Activated T-helper 2 cell treated with anti-CD3 and anti-CD28 coated beads, Interferon-gamma antibody, Interleukin-2, Interleukin-4, amounts not matched to agents 10 μg/mL and 5 μg/mL and 100 μg/mL, durations not matched to agents 14 hours and 24 hours and 36 hours (primary cell): ENCODE results near the gene PPP2R2D. TPM values are rescaled to one million over a fixed set of nuclear protein-coding genes. Genes with fewer than 3 reads are reported as not detected.

Source experiments
- DNase-seq: peaks from one replicate; pipeline ENCODE4 v3.0.0; 2021; ENCODE audit warnings: low spot score
- H3K27ac Mint-ChIP-seq: one replicate; pipeline ENCODE4 v1.8.0; 2021; ENCODE audit warnings: mixed read lengths
- H3K27me3 Mint-ChIP-seq: one replicate; pipeline ENCODE4 v1.8.0; 2021; ENCODE audit warnings: low read depth, mixed read lengths
- H3K36me3 Mint-ChIP-seq: one replicate; pipeline ENCODE4 v1.8.0; 2021; ENCODE audit warnings: low read depth, mixed read lengths
- H3K4me1 Mint-ChIP-seq: one replicate; pipeline ENCODE4 v1.8.0; 2021; ENCODE audit warnings: low read depth, mixed read lengths
- H3K4me3 Mint-ChIP-seq: one replicate; pipeline ENCODE4 v1.8.0; 2021; ENCODE audit warnings: low read depth, mild to moderate bottlenecking, moderate library complexity, mixed read lengths
- H3K9me3 Mint-ChIP-seq: one replicate; pipeline ENCODE4 v1.8.0; 2021; ENCODE audit warnings: mixed read lengths
- intact Hi-C: fragments of 100-400 bp; cut with micrococcal nuclease; formaldehyde crosslinking; loops from one replicate; pipeline ENCODE4 v1.15.1; 2023
- total RNA-seq: library from RNA; stranded (reverse); gene quantifications from 2 replicates; pipeline ENCODE4 v1.2.3, GENCODE V29; 2022

Gene PPP2R2D
- total RNA-seq, 1 donor from 2014 or later = 32.0 TPM

GRCh38 chr10:131885391-131886165 is 15.2 kb upstream of the PPP2R2D start:
- DNase-seq = peak; percentile 73
- Mint-ChIP-seq H3K27me3 (peaks cover 10% of the 10 kb centered on the region), H3K4me3 (no peak overlapping the region), H3K27ac (no peak overlapping the region), H3K4me1 (peaks cover 2% of the 10 kb centered on the region), H3K36me3 (no peaks in the 10 kb centered on the region), H3K9me3 (no peaks in the 10 kb centered on the region)
- intact Hi-C loops = loop anchor here (1.0 to 2.0 kb wide), 2 partner anchors 57 to 138 kb away; no protein-coding TSS in a partner anchor

DNA sequence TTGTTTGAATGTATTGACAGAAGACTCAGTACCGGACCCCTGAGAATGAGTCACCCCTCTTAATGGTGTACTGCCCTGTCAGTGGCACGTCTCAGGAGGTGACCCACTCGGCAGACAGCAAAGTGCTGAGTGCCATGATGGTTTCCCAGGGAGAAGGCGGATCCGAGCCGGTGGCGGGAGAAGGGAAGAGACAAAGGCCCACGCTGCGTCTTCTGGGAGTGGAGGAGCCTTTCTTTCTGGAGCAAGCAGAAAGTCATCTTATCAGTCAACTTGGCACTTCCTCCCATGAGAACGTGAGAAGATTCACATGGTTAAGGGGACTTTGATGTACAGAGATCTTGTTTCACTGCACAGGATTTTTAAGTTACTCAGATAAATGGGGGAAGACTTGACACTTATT is 14.6 kb upstream of the PPP2R2D start:
- H3K9me3 Mint-ChIP-seq = no peaks in the 10 kb centered on the region
- no peaks in the 10 kb centered on the region for H3K36me3 Mint-ChIP-seq
- H3K4me1 Mint-ChIP-seq = peaks cover 2% of the 10 kb centered on the region
- intact Hi-C loops = loop anchor here (2.0 kb wide), 1 partner anchor 57 kb away; no protein-coding TSS in a partner anchor
- no peak overlapping the region for H3K27ac Mint-ChIP-seq
- H3K4me3 Mint-ChIP-seq = no peak overlapping the region
- peaks cover 10% of the 10 kb centered on the region for H3K27me3 Mint-ChIP-seq
- DNase-seq = no peak

DNA sequence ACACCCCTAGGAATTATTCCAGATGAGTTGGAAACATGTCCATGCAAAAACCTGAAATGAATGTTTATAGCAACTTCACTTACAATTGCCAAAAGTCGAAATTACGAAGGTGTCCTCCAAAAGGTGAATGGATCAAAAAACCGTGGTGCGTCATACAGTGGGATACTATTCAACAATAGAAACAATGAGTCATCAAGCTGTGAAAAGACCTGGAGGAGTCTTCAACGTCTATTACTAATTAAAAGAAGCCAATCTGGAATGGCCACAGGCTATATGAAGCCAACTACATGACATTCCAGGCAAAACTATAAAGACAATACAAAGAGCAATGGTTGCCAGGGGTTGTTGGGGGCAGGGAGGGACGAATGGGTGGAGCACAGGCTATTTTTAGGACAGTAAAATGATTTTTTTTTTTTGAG is 12.6 kb upstream of the PPP2R2D start:
- intact Hi-C loops = no loop called here

GRCh38 chr10:131889755-131890154 is 11.1 kb upstream of the PPP2R2D start:
- Mint-ChIP-seq H3K4me3 (no peak overlapping the region), H3K4me1 (peaks cover 2% of the 10 kb centered on the region), H3K9me3 (no peaks in the 10 kb centered on the region), H3K27ac (no peak overlapping the region), H3K27me3 (peaks cover 10% of the 10 kb centered on the region), H3K36me3 (no peaks in the 10 kb centered on the region)
- DNase-seq = no peak
- intact Hi-C loops = no loop called here

More for the DNA sequence above, 12.6 kb upstream of the PPP2R2D start:
- Mint-ChIP-seq H3K27me3 (peaks cover 10% of the 10 kb centered on the region), H3K9me3 (no peaks in the 10 kb centered on the region), H3K4me1 (peaks cover 2% of the 10 kb centered on the region), H3K27ac (no peak overlapping the region), H3K36me3 (no peaks in the 10 kb centered on the region), H3K4me3 (no peak overlapping the region)
- DNase-seq = no peak

GRCh38 chr10:131890276-131891195 is 10.3 kb upstream of the PPP2R2D start:
- intact Hi-C loops = no loop called here
- no peak for DNase-seq

DNA sequence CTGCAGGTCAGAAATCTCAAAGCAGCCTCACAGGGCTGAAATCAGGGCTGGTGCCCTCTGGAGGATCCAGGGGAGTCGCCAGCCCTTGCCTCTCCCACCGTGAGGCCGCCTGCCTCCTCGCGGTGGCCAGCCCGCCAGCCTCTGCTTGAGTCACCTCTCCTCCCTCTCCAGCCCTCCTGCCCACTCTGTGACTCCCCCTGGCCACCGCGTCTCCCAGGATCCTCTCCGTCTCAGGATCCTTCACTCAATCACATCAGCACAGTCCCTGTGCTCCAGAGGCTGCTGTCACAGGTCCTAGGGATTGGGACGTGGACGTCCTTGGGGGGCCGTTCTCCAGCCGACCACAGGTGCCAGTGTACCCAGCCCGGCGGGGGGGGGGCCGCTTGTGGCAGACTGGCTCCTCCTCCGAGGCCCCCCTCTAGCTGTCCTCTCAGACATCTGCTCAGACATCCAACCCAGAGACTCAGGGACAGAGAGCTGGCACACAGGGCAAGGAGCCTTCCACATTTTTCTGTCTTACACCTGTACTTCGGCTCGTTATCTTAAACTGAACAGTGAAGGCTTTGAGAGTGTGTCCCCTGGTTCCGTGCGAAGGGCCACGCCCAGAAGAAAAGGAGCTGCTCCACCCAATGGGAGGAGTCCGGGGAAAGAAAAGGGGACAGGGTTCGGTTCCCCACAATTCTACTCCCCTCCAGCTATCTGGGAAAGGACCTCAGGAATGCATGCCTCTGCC is 9.4 kb upstream of the PPP2R2D start:
- Mint-ChIP-seq H3K4me1 (peaks cover 2% of the 10 kb centered on the region), H3K27me3 (peaks cover 8% of the 10 kb centered on the region), H3K27ac (no peak overlapping the region), H3K36me3 (no peaks in the 10 kb centered on the region), H3K9me3 (no peaks in the 10 kb centered on the region), H3K4me3 (no peak overlapping the region)
- intact Hi-C loops = no loop called here
- DNase-seq = no peak

More at GRCh38 chr10:131890276-131891195, 10.3 kb upstream of the PPP2R2D start:
- Mint-ChIP-seq H3K36me3 (no peaks in the 10 kb centered on the region), H3K9me3 (no peaks in the 10 kb centered on the region), H3K27me3 (peaks cover 10% of the 10 kb centered on the region), H3K27ac (no peak overlapping the region), H3K4me3 (no peak overlapping the region), H3K4me1 (peaks cover under 1% of the 10 kb centered on the region)

DNA sequence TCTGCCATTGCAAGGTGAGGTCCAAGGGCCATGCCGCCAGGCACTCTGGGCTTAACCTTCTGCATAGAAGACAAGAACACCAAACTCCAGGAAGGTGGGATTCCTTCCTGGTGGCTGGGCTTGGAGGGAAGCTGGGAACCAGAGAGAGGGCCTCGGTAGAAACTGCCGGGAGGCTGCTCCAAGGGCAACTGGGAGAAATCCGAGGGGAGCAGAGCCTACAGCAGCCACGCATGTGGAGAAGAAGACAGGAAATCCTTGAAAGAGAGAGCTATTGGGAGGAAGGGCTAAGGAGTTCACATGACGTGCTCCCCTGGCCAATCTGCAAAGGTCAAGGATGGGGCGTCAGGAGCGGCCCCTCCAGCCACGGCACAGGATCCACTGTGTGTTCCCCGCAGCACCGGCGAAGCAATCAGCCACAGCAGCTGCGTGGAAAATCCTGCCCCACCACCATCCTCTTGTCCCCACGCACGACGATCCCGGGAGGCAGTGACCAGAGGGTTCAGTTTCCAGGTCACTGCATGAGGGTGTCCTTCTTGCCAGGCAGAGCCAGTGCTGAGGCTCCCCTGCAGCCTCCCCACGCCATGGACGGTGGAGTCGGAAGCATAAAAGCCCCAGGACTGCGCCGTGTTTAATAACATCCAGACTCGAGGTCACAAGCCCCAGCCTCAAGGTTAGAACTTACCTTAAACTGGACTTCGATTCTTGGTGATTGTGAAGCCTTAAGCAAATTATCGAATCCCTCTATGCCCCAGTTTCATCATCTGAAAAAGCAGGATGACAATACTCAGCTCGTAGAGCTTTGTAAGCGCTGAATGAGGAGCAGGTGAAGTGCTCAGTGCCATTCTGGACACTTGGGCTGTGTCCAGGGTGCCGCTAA is 8.6 kb upstream of the PPP2R2D start:
- intact Hi-C loops = no loop called here
- H3K27me3 Mint-ChIP-seq = peaks cover 8% of the 10 kb centered on the region
- DNase-seq = no peak
- H3K27ac Mint-ChIP-seq = no peak overlapping the region
- H3K4me1 Mint-ChIP-seq = peaks cover 9% of the 10 kb centered on the region
- H3K9me3 Mint-ChIP-seq = no peaks in the 10 kb centered on the region
- H3K36me3 Mint-ChIP-seq = no peaks in the 10 kb centered on the region
- no peak overlapping the region for H3K4me3 Mint-ChIP-seq

DNA sequence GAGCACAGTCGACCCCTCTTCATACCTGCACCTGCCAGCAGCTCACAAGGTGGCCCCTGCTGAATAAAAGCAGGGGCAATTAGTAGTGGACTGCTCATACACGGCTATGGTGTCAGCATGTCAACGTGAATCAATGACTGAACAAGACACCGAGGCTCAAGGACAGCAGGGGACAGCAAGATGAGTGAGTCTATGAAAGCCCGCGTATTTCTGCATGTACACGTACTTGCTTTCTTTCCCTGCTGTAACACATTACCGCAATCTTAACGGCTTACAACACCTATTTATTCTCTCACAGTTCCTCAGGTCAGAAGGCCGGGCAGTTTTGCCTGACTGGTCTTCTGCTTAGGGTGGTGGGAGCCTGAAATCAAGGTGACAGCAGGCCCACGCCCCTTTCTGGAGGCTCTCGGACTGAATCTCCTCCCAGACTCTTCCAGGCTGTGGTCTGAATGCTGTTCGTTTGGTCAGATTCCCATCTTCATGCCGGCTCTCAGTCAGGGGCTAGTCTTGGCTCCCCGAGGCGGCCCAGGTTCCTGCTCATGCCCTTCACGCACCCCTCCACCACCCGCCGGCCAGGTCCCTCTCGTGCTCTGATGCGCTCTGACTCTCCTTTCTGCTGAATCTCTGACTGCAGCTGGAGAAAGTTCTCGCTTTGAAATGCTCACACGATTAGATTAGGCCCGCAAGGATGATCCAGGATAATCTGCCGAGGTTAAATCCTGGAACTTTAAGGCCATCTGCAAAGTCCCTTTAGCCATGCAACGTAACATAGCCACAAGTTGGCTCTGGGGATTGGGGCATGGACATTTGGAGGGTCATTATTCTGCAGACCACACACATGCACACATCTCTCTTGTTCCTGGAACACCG is 7.8 kb upstream of the PPP2R2D start:
- H3K36me3 Mint-ChIP-seq = no peaks in the 10 kb centered on the region
- intact Hi-C loops = no loop called here
- no peak for DNase-seq
- no peaks in the 10 kb centered on the region for H3K9me3 Mint-ChIP-seq
- H3K4me1 Mint-ChIP-seq = peaks cover 11% of the 10 kb centered on the region
- H3K4me3 Mint-ChIP-seq = no peak overlapping the region
- H3K27ac Mint-ChIP-seq = no peak overlapping the region
- peaks cover 5% of the 10 kb centered on the region for H3K27me3 Mint-ChIP-seq

DNA sequence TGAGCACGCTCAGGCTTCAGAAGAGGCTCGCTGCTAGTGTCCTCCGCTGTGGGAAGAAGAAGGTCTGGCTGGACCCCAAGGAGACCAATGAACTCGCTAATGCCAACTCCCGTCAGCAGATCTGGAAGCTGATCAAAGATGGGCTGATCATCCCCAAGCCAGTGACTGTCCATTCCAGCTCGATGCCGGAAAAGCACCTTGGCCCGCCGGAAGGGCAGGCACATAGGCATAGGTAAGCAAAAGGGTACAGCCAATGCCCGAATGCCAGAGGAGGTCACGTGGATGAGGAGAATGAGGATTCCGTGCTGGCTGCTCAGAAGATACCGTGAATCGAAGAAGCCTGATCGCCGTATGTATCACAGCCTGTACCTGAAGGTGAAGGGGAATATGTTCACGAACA is 5.7 kb upstream of the PPP2R2D start:
- Mint-ChIP-seq H3K36me3 (no peaks in the 10 kb centered on the region), H3K4me3 (no peak overlapping the region), H3K4me1 (peaks cover 17% of the 10 kb centered on the region), H3K9me3 (no peaks in the 10 kb centered on the region), H3K27ac (no peak overlapping the region), H3K27me3 (peaks cover 13% of the 10 kb centered on the region)
- intact Hi-C loops = no loop called here
- DNase-seq = no peak

- no peak for DNase-seq
- H3K27ac Mint-ChIP-seq = no peak overlapping the region
- peaks cover 18% of the 10 kb centered on the region for H3K4me1 Mint-ChIP-seq
- intact Hi-C loops = no loop called here
- no peaks in the 10 kb centered on the region for H3K9me3 Mint-ChIP-seq
- H3K4me3 Mint-ChIP-seq = no peak overlapping the region
- peaks cover 13% of the 10 kb centered on the region for H3K27me3 Mint-ChIP-seq
- no peaks in the 10 kb centered on the region for H3K36me3 Mint-ChIP-seq
Observed at GRCh38 chr10:131896403-131896802, 4.4 kb upstream of the PPP2R2D start.

DNA sequence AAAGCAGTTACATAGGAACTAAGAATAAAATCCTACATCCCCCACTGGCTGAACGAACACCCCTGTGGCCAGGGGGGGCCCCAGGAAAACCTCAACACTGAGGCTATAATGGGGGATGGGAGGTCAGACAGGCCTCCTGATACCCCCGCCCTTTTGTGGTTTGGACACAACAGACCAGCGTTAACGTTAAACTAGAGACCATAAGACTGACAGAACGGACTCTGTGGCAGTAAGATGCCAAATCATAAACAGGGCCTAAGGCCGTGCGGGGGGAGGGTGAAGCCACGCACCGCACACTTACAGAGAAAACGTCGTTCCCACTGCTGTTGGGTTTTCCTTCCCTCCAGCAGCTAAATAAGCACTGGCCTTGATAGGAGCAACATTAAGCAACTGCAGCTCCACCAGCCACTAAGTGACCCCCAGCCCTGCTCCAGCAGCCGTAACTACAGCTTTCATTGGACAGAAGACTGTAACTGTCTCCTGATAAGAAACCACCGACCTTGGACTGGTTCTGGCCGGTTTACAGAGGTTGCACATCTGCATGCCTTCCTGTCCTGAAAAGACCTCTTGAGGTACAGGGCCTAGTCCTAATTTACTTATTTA is 3.4 kb upstream of the PPP2R2D start:
- peaks cover 8% of the 10 kb centered on the region for H3K36me3 Mint-ChIP-seq
- no peak overlapping the region for H3K27ac Mint-ChIP-seq
- peaks cover 13% of the 10 kb centered on the region for H3K27me3 Mint-ChIP-seq
- no peaks in the 10 kb centered on the region for H3K9me3 Mint-ChIP-seq
- DNase-seq = no peak
- no peak overlapping the region for H3K4me3 Mint-ChIP-seq
- H3K4me1 Mint-ChIP-seq = peaks cover 25% of the 10 kb centered on the region
- intact Hi-C loops = no loop called here
